RPMI8226 (cell line): ENCODE results near the gene MED27.
"Not testable (repeated sequence)": the region's sequence is repeated elsewhere in the genome, so short reads cannot be mapped to it uniquely, and the experiment has no call there.

Source experiments
- DNase-seq: peaks from one replicate; pipeline ENCODE4 v3.0.0-alpha.2; 2015

Gene MED27

GRCh38 chr9:132014218-132014805 is 65.4 kb downstream of the MED27 start:
- no peak for DNase-seq

- DNase-seq = no peak
Observed at GRCh38 chr9:132012704-132013357, 66.8 kb downstream of the MED27 start.

GRCh38 chr9:132011896-132012295 is 67.8 kb downstream of the MED27 start:
- DNase-seq = no peak

- no peak for DNase-seq
Observed at GRCh38 chr9:132011309-132011708, 68.4 kb downstream of the MED27 start.

- DNase-seq = not testable (repeated sequence)
Observed at GRCh38 chr9:132010201-132010600, 69.5 kb downstream of the MED27 start.

GRCh38 chr9:132008855-132009812 is 70.5 kb downstream of the MED27 start:
- DNase-seq = no peak

GRCh38 chr9:132008184-132008803 is 71.4 kb downstream of the MED27 start:
- DNase-seq = no peak

GRCh38 chr9:132007371-132008025 is 72.2 kb downstream of the MED27 start:
- no peak for DNase-seq

GRCh38 chr9:132006677-132007370 is 72.8 kb downstream of the MED27 start:
- peak; percentile 20 for DNase-seq

- DNase-seq = no peak
Observed at GRCh38 chr9:132005899-132006298, 73.8 kb downstream of the MED27 start.

GRCh38 chr9:132004323-132004722 is 75.3 kb downstream of the MED27 start:
- no peak for DNase-seq

- no peak for DNase-seq
Observed at GRCh38 chr9:132003896-132004295, 75.8 kb downstream of the MED27 start.

- DNase-seq = no peak
Observed at GRCh38 chr9:132003319-132003704, 76.4 kb downstream of the MED27 start.

GRCh38 chr9:132002643-132003318 is 76.9 kb downstream of the MED27 start:
- no peak for DNase-seq

GRCh38 chr9:132001567-132001966 is 78.1 kb downstream of the MED27 start:
- no peak for DNase-seq

- DNase-seq = no peak
Observed at GRCh38 chr9:132000659-132001058, 79.0 kb downstream of the MED27 start.

- DNase-seq = no peak
Observed at GRCh38 chr9:131999692-132000551, 79.7 kb downstream of the MED27 start.

- no peak for DNase-seq
Observed at GRCh38 chr9:131997779-131998178, 81.9 kb downstream of the MED27 start.

- DNase-seq = no peak
Observed at GRCh38 chr9:131997076-131997475, 82.6 kb downstream of the MED27 start.

- DNase-seq = no peak
Observed at GRCh38 chr9:131995382-131995781, 84.3 kb downstream of the MED27 start.
